ENCODE data around the gene AEN.

AEN gene

GRCh38 chr15:88613074-88613944 lies 7.8 kb upstream of the AEN start:
- TF ChIP-seq CTCF (IDR thresholded peaks at IDR 0.05; ENCODE audit: extremely low read depth, missing control alignments), result no peak
- no peak for DNase-seq (ENCODE audit: low spot score)

GRCh38 chr15:88615303-88616107 lies 5.6 kb upstream of the AEN start:
- no peak for TF ChIP-seq CTCF (IDR thresholded peaks at IDR 0.05; ENCODE audit: extremely low read depth, missing control alignments)
- DNase-seq (ENCODE audit: low spot score), result peak; percentile 66

- no peak for DNase-seq (ENCODE audit: low spot score)
- TF ChIP-seq CTCF (IDR thresholded peaks at IDR 0.05; ENCODE audit: extremely low read depth, missing control alignments), result no peak
Measured at GRCh38 chr15:88616240-88616639, 4.9 kb upstream of the AEN start.

GRCh38 chr15:88617031-88617722 lies 4.0 kb upstream of the AEN start:
- DNase-seq (ENCODE audit: low spot score), result no peak
- TF ChIP-seq CTCF (IDR thresholded peaks at IDR 0.05; ENCODE audit: extremely low read depth, missing control alignments), result no peak

GRCh38 chr15:88617790-88618189 lies 3.4 kb upstream of the AEN start:
- TF ChIP-seq CTCF (IDR thresholded peaks at IDR 0.05; ENCODE audit: extremely low read depth, missing control alignments), result no peak
- DNase-seq (ENCODE audit: low spot score), result no peak

GRCh38 chr15:88618686-88619085 lies 2.5 kb upstream of the AEN start:
- no peak for TF ChIP-seq CTCF (IDR thresholded peaks at IDR 0.05; ENCODE audit: extremely low read depth, missing control alignments)
- DNase-seq (ENCODE audit: low spot score), result no peak

All from GM20000 (cell line).